ENCODE measurements around the gene FDX2. TPM values are rescaled to one million over a fixed set of nuclear protein-coding genes. Genes with fewer than 3 reads are reported as not detected.
"Not testable (repeated sequence)": the region's sequence is repeated elsewhere in the genome, so short reads cannot be mapped to it uniquely, and the experiment has no call there.

Gene FDX2
- total and polyA plus RNA-seq, 4 donors: 9.6 to 38.4 (median 21.2) TPM

- no peak for ATAC-seq (ENCODE audit: insufficient read depth, low FRiP score)
Observed at GRCh38 chr19:10338940-10339339, 23.1 kb upstream of the FDX2 start.

GRCh38 chr19:10336725-10337124 is 20.9 kb upstream of the FDX2 start:
- H3K4me1 ChIP-seq (ENCODE audit: control insufficient read depth in 5 of 5, insufficient read depth in 5 of 5, low read length in 5 of 5): peaks cover 0 to 25% (median 9%) of the 10 kb centered on the region in 5 donors
- 97 to 99% methylated on average over 9 of the region's 9 CpGs for whole genome bisulfite sequencing, 2 donors
- not testable (repeated sequence) for ATAC-seq (ENCODE audit: insufficient read depth, low FRiP score)

More at GRCh38 chr19:10338940-10339339, 23.1 kb upstream of the FDX2 start:
- WGBS, 2 donors: 63 to 76% methylated on average over 6 of the region's 6 CpGs
- no peak for DNase-seq
- no peak for TF ChIP-seq CTCF (IDR thresholded peaks at IDR 0.05; ENCODE audit: control extremely low read depth, extremely low read depth)
- H3K9me3 ChIP-seq (ENCODE audit: control insufficient read depth in 4 of 4, insufficient read depth in 3 of 4, low read length in 3 of 4): no peaks in the 10 kb centered on the region
- H3K36me3 ChIP-seq (ENCODE audit: control insufficient read depth in 4 of 4, insufficient read depth in 4 of 4, low read length in 4 of 4): no peaks in the 10 kb centered on the region
- H3K9ac ChIP-seq (ENCODE audit: insufficient read depth in 1 of 2, low read length in 2 of 2): no peak overlapping the region
- H3K4me3 ChIP-seq: no peak overlapping the region
- no peak overlapping the region for H3K27ac ChIP-seq (ENCODE audit: low read depth in 1 of 2, low read length in 1 of 2)
- H3K27me3 ChIP-seq (ENCODE audit: control insufficient read depth in 3 of 3, insufficient read depth in 3 of 3, low read length in 2 of 3): no peaks in the 10 kb centered on the region
- peaks cover 0 to 12% (median 2%) of the 10 kb centered on the region in 5 donors for H3K4me1 ChIP-seq (ENCODE audit: control insufficient read depth in 5 of 5, insufficient read depth in 5 of 5, low read length in 5 of 5)

GRCh38 chr19:10335352-10335985 is 19.7 kb upstream of the FDX2 start:
- H3K4me1 ChIP-seq (ENCODE audit: control insufficient read depth in 5 of 5, insufficient read depth in 5 of 5, low read length in 5 of 5): peaks cover 0 to 25% (median 9%) of the 10 kb centered on the region in 5 donors
- DNase-seq (peak in 1 of 3 donors; percentile 4), ATAC-seq (ENCODE audit: insufficient read depth, low FRiP score) (no peak)
- H3K27me3 ChIP-seq (ENCODE audit: control insufficient read depth in 3 of 3, insufficient read depth in 3 of 3, low read length in 2 of 3): no peaks in the 10 kb centered on the region
- no peak overlapping the region for H3K4me3 ChIP-seq
- TF ChIP-seq CTCF (IDR thresholded peaks at IDR 0.05; ENCODE audit: control extremely low read depth, extremely low read depth): no peak
- H3K9me3 ChIP-seq (ENCODE audit: control insufficient read depth in 4 of 4, insufficient read depth in 3 of 4, low read length in 3 of 4): no peaks in the 10 kb centered on the region
- WGBS, 2 donors: 66 to 80% methylated on average over 26 of the region's 26 CpGs
- H3K27ac ChIP-seq (ENCODE audit: low read depth in 1 of 2, low read length in 1 of 2): peak overlapping the region in 1 of 2 donors; percentile 32
- H3K36me3 ChIP-seq (ENCODE audit: control insufficient read depth in 4 of 4, insufficient read depth in 4 of 4, low read length in 4 of 4): peaks cover 0 to 2% (median under 1%) of the 10 kb centered on the region in 4 donors
- H3K9ac ChIP-seq (ENCODE audit: insufficient read depth in 1 of 2, low read length in 2 of 2): no peak overlapping the region

More at GRCh38 chr19:10336725-10337124, 20.9 kb upstream of the FDX2 start:
- not testable (repeated sequence) for H3K4me3 ChIP-seq; H3K27me3 ChIP-seq (ENCODE audit: control insufficient read depth in 3 of 3, insufficient read depth in 3 of 3, low read length in 2 of 3); H3K9ac ChIP-seq (ENCODE audit: insufficient read depth in 1 of 2, low read length in 2 of 2); H3K36me3 ChIP-seq (ENCODE audit: control insufficient read depth in 4 of 4, insufficient read depth in 4 of 4, low read length in 4 of 4); DNase-seq; H3K9me3 ChIP-seq (ENCODE audit: control insufficient read depth in 4 of 4, insufficient read depth in 3 of 4, low read length in 3 of 4); H3K27ac ChIP-seq (ENCODE audit: low read depth in 1 of 2, low read length in 1 of 2)

GRCh38 chr19:10334588-10335351 is 19.0 kb upstream of the FDX2 start:
- ATAC-seq (ENCODE audit: insufficient read depth, low FRiP score): peak; percentile 79
- H3K27me3 ChIP-seq (ENCODE audit: control insufficient read depth in 3 of 3, insufficient read depth in 3 of 3, low read length in 2 of 3): no peaks in the 10 kb centered on the region
- no peaks in the 10 kb centered on the region for H3K9me3 ChIP-seq (ENCODE audit: control insufficient read depth in 4 of 4, insufficient read depth in 3 of 4, low read length in 3 of 4)
- H3K4me1 ChIP-seq (ENCODE audit: control insufficient read depth in 5 of 5, insufficient read depth in 5 of 5, low read length in 5 of 5): peaks cover 0 to 25% (median 9%) of the 10 kb centered on the region in 5 donors
- peak overlapping the region; percentile 75 to 89 for H3K27ac ChIP-seq (ENCODE audit: low read depth in 1 of 2, low read length in 1 of 2)
- DNase-seq: peak; percentile 95 to 96 (median 96)
- H3K4me3 ChIP-seq: peak overlapping the region; percentile 47
- peaks cover 0 to 8% (median 4%) of the 10 kb centered on the region in 4 donors for H3K36me3 ChIP-seq (ENCODE audit: control insufficient read depth in 4 of 4, insufficient read depth in 4 of 4, low read length in 4 of 4)
- no peak for TF ChIP-seq CTCF (IDR thresholded peaks at IDR 0.05; ENCODE audit: control extremely low read depth, extremely low read depth)
- peak overlapping the region in 1 of 2 donors; percentile 14 for H3K9ac ChIP-seq (ENCODE audit: insufficient read depth in 1 of 2, low read length in 2 of 2)
- 27 to 52% methylated on average over 58 to 59 of the region's 59 CpGs for WGBS, 2 donors

Data from lung (tissue), 12 donors.